ENCODE results near the gene LPP.
"Not testable (repeated sequence)": the region's sequence is repeated elsewhere in the genome, so short reads cannot be mapped to it uniquely, and the experiment has no call there.

The LPP gene

GRCh38 chr3:188690064-188690463 is 536.1 kb downstream of the LPP start:
- DNase-seq (ENCODE audit: low spot score): no peak
- H3K9me3 Mint-ChIP-seq: no peaks in the 10 kb centered on the region
- peaks cover 16% of the 10 kb centered on the region for H3K4me1 Mint-ChIP-seq (ENCODE audit: low read depth)
- no peaks in the 10 kb centered on the region for H3K27me3 Mint-ChIP-seq (ENCODE audit: low read depth)
- no peak overlapping the region for H3K27ac Mint-ChIP-seq
- no peak overlapping the region for H3K4me3 Mint-ChIP-seq
- no peaks in the 10 kb centered on the region for H3K36me3 Mint-ChIP-seq (ENCODE audit: low read depth)

GRCh38 chr3:188691004-188691403 is 537.0 kb downstream of the LPP start:
- no peaks in the 10 kb centered on the region for H3K36me3 Mint-ChIP-seq (ENCODE audit: low read depth)

GRCh38 chr3:188691665-188692064 is 537.7 kb downstream of the LPP start:
- Mint-ChIP-seq H3K4me1 (ENCODE audit: low read depth) (peaks cover 6% of the 10 kb centered on the region), H3K4me3 (no peak overlapping the region), H3K27ac (no peak overlapping the region), H3K27me3 (ENCODE audit: low read depth) (no peaks in the 10 kb centered on the region), H3K36me3 (ENCODE audit: low read depth) (no peaks in the 10 kb centered on the region), H3K9me3 (no peaks in the 10 kb centered on the region)
- no peak for DNase-seq (ENCODE audit: low spot score)

More at GRCh38 chr3:188691004-188691403, 537.0 kb downstream of the LPP start:
- Mint-ChIP-seq H3K27me3 (ENCODE audit: low read depth) (no peaks in the 10 kb centered on the region), H3K27ac (no peak overlapping the region), H3K4me1 (ENCODE audit: low read depth) (peaks cover 12% of the 10 kb centered on the region), H3K9me3 (no peaks in the 10 kb centered on the region), H3K4me3 (no peak overlapping the region)
- no peak for DNase-seq (ENCODE audit: low spot score)

GRCh38 chr3:188692700-188693099 is 538.7 kb downstream of the LPP start:
- no peak overlapping the region for H3K4me3 Mint-ChIP-seq
- no peaks in the 10 kb centered on the region for H3K36me3 Mint-ChIP-seq (ENCODE audit: low read depth)
- H3K27ac Mint-ChIP-seq: no peak overlapping the region
- DNase-seq (ENCODE audit: low spot score): no peak
- H3K27me3 Mint-ChIP-seq (ENCODE audit: low read depth): no peaks in the 10 kb centered on the region
- no peaks in the 10 kb centered on the region for H3K9me3 Mint-ChIP-seq
- peaks cover 6% of the 10 kb centered on the region for H3K4me1 Mint-ChIP-seq (ENCODE audit: low read depth)

GRCh38 chr3:188693435-188693834 is 539.5 kb downstream of the LPP start:
- Mint-ChIP-seq H3K27me3 (ENCODE audit: low read depth) (no peaks in the 10 kb centered on the region), H3K27ac (no peak overlapping the region), H3K4me3 (no peak overlapping the region), H3K36me3 (ENCODE audit: low read depth) (no peaks in the 10 kb centered on the region), H3K4me1 (ENCODE audit: low read depth) (peaks cover 6% of the 10 kb centered on the region), H3K9me3 (no peaks in the 10 kb centered on the region)
- no peak for DNase-seq (ENCODE audit: low spot score)

GRCh38 chr3:188695241-188695640 is 541.3 kb downstream of the LPP start:
- Mint-ChIP-seq H3K36me3 (ENCODE audit: low read depth) (peaks cover 2% of the 10 kb centered on the region), H3K27me3 (ENCODE audit: low read depth) (peaks cover 3% of the 10 kb centered on the region), H3K4me3 (no peak overlapping the region), H3K4me1 (ENCODE audit: low read depth) (peaks cover 11% of the 10 kb centered on the region), H3K27ac (no peak overlapping the region), H3K9me3 (no peaks in the 10 kb centered on the region)
- no peak for DNase-seq (ENCODE audit: low spot score)

GRCh38 chr3:188697127-188697526 is 543.2 kb downstream of the LPP start:
- H3K4me1 Mint-ChIP-seq (ENCODE audit: low read depth): peaks cover 17% of the 10 kb centered on the region
- H3K27ac Mint-ChIP-seq: no peak overlapping the region
- peaks cover 3% of the 10 kb centered on the region for H3K27me3 Mint-ChIP-seq (ENCODE audit: low read depth)
- H3K36me3 Mint-ChIP-seq (ENCODE audit: low read depth): peaks cover 2% of the 10 kb centered on the region
- H3K9me3 Mint-ChIP-seq: no peaks in the 10 kb centered on the region
- H3K4me3 Mint-ChIP-seq: no peak overlapping the region
- peak; percentile 31 for DNase-seq (ENCODE audit: low spot score)

GRCh38 chr3:188698436-188698835 is 544.5 kb downstream of the LPP start:
- no peaks in the 10 kb centered on the region for H3K9me3 Mint-ChIP-seq
- H3K36me3 Mint-ChIP-seq (ENCODE audit: low read depth): peaks cover 2% of the 10 kb centered on the region
- no peak overlapping the region for H3K27ac Mint-ChIP-seq
- H3K4me3 Mint-ChIP-seq: no peak overlapping the region
- peaks cover 17% of the 10 kb centered on the region for H3K4me1 Mint-ChIP-seq (ENCODE audit: low read depth)
- H3K27me3 Mint-ChIP-seq (ENCODE audit: low read depth): peaks cover 3% of the 10 kb centered on the region
- no peak for DNase-seq (ENCODE audit: low spot score)

GRCh38 chr3:188700501-188700900 is 546.5 kb downstream of the LPP start:
- Mint-ChIP-seq H3K27me3 (ENCODE audit: low read depth) (peaks cover 3% of the 10 kb centered on the region), H3K4me3 (no peak overlapping the region), H3K36me3 (ENCODE audit: low read depth) (peaks cover 5% of the 10 kb centered on the region), H3K4me1 (ENCODE audit: low read depth) (peaks cover 17% of the 10 kb centered on the region), H3K27ac (no peak overlapping the region), H3K9me3 (no peaks in the 10 kb centered on the region)
- DNase-seq (ENCODE audit: low spot score): peak; percentile 47

- Mint-ChIP-seq H3K4me1 (ENCODE audit: low read depth) (peaks cover 17% of the 10 kb centered on the region), H3K27me3 (ENCODE audit: low read depth) (peaks cover 3% of the 10 kb centered on the region), H3K9me3 (no peaks in the 10 kb centered on the region), H3K4me3 (no peak overlapping the region), H3K36me3 (ENCODE audit: low read depth) (peaks cover 5% of the 10 kb centered on the region), H3K27ac (no peak overlapping the region)
- no peak for DNase-seq (ENCODE audit: low spot score)
Observed at GRCh38 chr3:188700918-188701317, 547.0 kb downstream of the LPP start.

GRCh38 chr3:188701485-188701969 is 547.6 kb downstream of the LPP start:
- Mint-ChIP-seq H3K27me3 (ENCODE audit: low read depth) (peaks cover 3% of the 10 kb centered on the region), H3K36me3 (ENCODE audit: low read depth) (peaks cover 5% of the 10 kb centered on the region), H3K4me1 (ENCODE audit: low read depth) (peaks cover 17% of the 10 kb centered on the region), H3K4me3 (no peak overlapping the region), H3K27ac (no peak overlapping the region), H3K9me3 (no peaks in the 10 kb centered on the region)
- DNase-seq (ENCODE audit: low spot score): no peak

GRCh38 chr3:188702028-188702427 is 548.1 kb downstream of the LPP start:
- DNase-seq (ENCODE audit: low spot score); H3K27ac Mint-ChIP-seq; H3K36me3 Mint-ChIP-seq (ENCODE audit: low read depth); H3K9me3 Mint-ChIP-seq; H3K4me3 Mint-ChIP-seq; H3K27me3 Mint-ChIP-seq (ENCODE audit: low read depth): not testable (repeated sequence)
- H3K4me1 Mint-ChIP-seq (ENCODE audit: low read depth): peaks cover 18% of the 10 kb centered on the region

- Mint-ChIP-seq H3K4me1 (ENCODE audit: low read depth) (peaks cover 13% of the 10 kb centered on the region), H3K4me3 (no peak overlapping the region), H3K27ac (no peak overlapping the region), H3K27me3 (ENCODE audit: low read depth) (no peaks in the 10 kb centered on the region), H3K36me3 (ENCODE audit: low read depth) (peaks cover 5% of the 10 kb centered on the region), H3K9me3 (no peaks in the 10 kb centered on the region)
- DNase-seq (ENCODE audit: low spot score): no peak
Observed at GRCh38 chr3:188706176-188706575, 552.2 kb downstream of the LPP start.

GRCh38 chr3:188706599-188706998 is 552.6 kb downstream of the LPP start:
- Mint-ChIP-seq H3K27ac (no peak overlapping the region), H3K4me3 (no peak overlapping the region), H3K36me3 (ENCODE audit: low read depth) (peaks cover 5% of the 10 kb centered on the region), H3K27me3 (ENCODE audit: low read depth) (no peaks in the 10 kb centered on the region), H3K9me3 (no peaks in the 10 kb centered on the region), H3K4me1 (ENCODE audit: low read depth) (peaks cover 11% of the 10 kb centered on the region)
- no peak for DNase-seq (ENCODE audit: low spot score)
